H1 (cell line): Measurements from ENCODE around the gene SLC16A9. TPM values are rescaled to one million over a fixed set of nuclear protein-coding genes. Genes with fewer than 3 reads are reported as not detected.
"Not testable (repeated sequence)": the region's sequence is repeated elsewhere in the genome, so short reads cannot be mapped to it uniquely, and the experiment has no call there.

Experiments used
- CTCF ChIA-PET: fragments of 300-600 bp; sonication (Branson Sonifier 250); formaldehyde crosslinking; loops from one replicate; lab custom pipeline; 2021; ENCODE audit not compliant: partially characterized antibody; lab: Charles Lee
- POLR2A ChIA-PET: fragments of 300-600 bp; sonication (Branson Sonifier 250); formaldehyde crosslinking; loops from one replicate; lab custom pipeline; 2021; ENCODE audit warnings: inconsistent platforms; ENCODE audit not compliant: partially characterized antibody; lab: Charles Lee
- DNase-seq, 2 experiments: peaks; one replicate each; pipeline versions ENCODE4 v3.0.0 to v3.0.0-alpha.2; 2010 to 2022; ENCODE audit warnings: low spot score in 2 of 2, low read depth in 1 of 2, mixed read lengths in 1 of 2
- FAIRE-seq: peaks from 2 replicates; lab custom pipeline; 2011; peaks lifted over from hg19 to GRCh38; lab: Jason Lieb, UNC
- H2AFZ ChIP-seq: 2 replicates; pipeline ENCODE4 v1.8.1; 2012; ENCODE audit warnings: low read length, inconsistent platforms
- H2AK5ac ChIP-seq: 2 replicates; pipeline ENCODE4 v1.6.1; 2013; ENCODE audit warnings: low read depth, low read length
- H2BK120ac ChIP-seq: replicated peaks from 2 replicates; pipeline ENCODE3; 2013; ENCODE audit warnings: low read depth, low read length, inconsistent platforms
- H2BK12ac ChIP-seq: 2 replicates; pipeline ENCODE4 v1.6.1; 2013; ENCODE audit warnings: low read depth, low read length
- H2BK15ac ChIP-seq: 2 replicates; pipeline ENCODE4 v1.6.1; 2013; ENCODE audit warnings: low read length
- H2BK20ac ChIP-seq: 2 replicates; pipeline ENCODE4 v1.6.1; 2013; ENCODE audit warnings: low read length
- H2BK5ac ChIP-seq: 2 replicates; pipeline ENCODE4 v1.6.1; 2013; ENCODE audit warnings: low read depth, low read length
- H3K14ac ChIP-seq: 2 replicates; pipeline ENCODE4 v1.6.1; 2013; ENCODE audit warnings: inconsistent platforms; ENCODE audit not compliant: insufficient read length
- H3K18ac ChIP-seq: 2 replicates; pipeline ENCODE4 v1.6.1; 2013; ENCODE audit warnings: low read length; ENCODE audit errors: extremely low read depth
- H3K23ac ChIP-seq: 2 replicates; pipeline ENCODE4 v1.6.1; 2013; ENCODE audit warnings: inconsistent platforms; ENCODE audit not compliant: insufficient read length
- H3K23me2 ChIP-seq: 2 replicates; pipeline ENCODE4 v1.6.1; 2013; ENCODE audit warnings: low read depth, low read length
- H3K27ac ChIP-seq: 2 replicates; pipeline ENCODE4 v1.6.1; 2011; ENCODE audit warnings: low read depth, low read length, inconsistent platforms
- H3K27me3 ChIP-seq, 4 experiments: replicated peaks in 1 of 4; 1 replicate in 1 of 4; 2 replicates in 3 of 4; pipeline versions ENCODE4 v1.6.1 to v1.8.1; 2011 to 2013; ENCODE audit warnings: low read length in 3 of 4, mild to moderate bottlenecking in 3 of 4, inconsistent platforms in 2 of 4, mixed read lengths in 2 of 4, moderate library complexity in 1 of 4; ENCODE audit not compliant: control insufficient read depth in 3 of 4, insufficient read depth in 3 of 4; ENCODE audit errors: extremely low read depth in 1 of 4
- H3K36me3 ChIP-seq, 4 experiments: 2 replicates each; pipeline versions ENCODE4 v1.6.1 to v1.8.1; 2011 to 2013; ENCODE audit warnings: mild to moderate bottlenecking in 4 of 4, low read length in 3 of 4, moderate library complexity in 2 of 4, control low read depth in 1 of 4, inconsistent platforms in 1 of 4; ENCODE audit not compliant: insufficient read depth in 4 of 4, control insufficient read depth in 2 of 4
- H3K4ac ChIP-seq: replicated peaks from 2 replicates; pipeline ENCODE3; 2013; ENCODE audit warnings: low read length, low read depth, mixed read lengths, inconsistent platforms; ENCODE audit not compliant: insufficient read length
- H3K4me1 ChIP-seq, 4 experiments: replicated peaks in 1 of 4; 1 replicate in 1 of 4; 2 replicates in 3 of 4; pipeline versions ENCODE4 v1.6.1 to v1.8.1; 2011 to 2013; ENCODE audit warnings: low read length in 3 of 4, inconsistent platforms in 2 of 4, mixed read lengths in 1 of 4; ENCODE audit not compliant: insufficient read depth in 4 of 4, control insufficient read depth in 3 of 4
- H3K4me2 ChIP-seq, 2 experiments: 2 replicates each; pipeline versions ENCODE4 v1.6.1 to v1.8.1; 2011 to 2013; ENCODE audit warnings: low read depth in 2 of 2, low read length in 2 of 2, control low read depth in 1 of 2, inconsistent platforms in 1 of 2, mild to moderate bottlenecking in 1 of 2; ENCODE audit not compliant: insufficient read depth in 1 of 2
- H3K4me3 ChIP-seq, 4 experiments: fragments of 200-600, 300-600 bp in 1 of 4; sonication (generic), shearing (Covaris generic), sonication (Bioruptor Twin) in 1 of 4; 2 replicates each; pipeline versions ENCODE4 v1.5.1 to v1.8.1; 2011 to 2016; ENCODE audit warnings: low read length in 4 of 4, low read depth in 3 of 4, control low read depth in 2 of 4, inconsistent platforms in 2 of 4, mild to moderate bottlenecking in 2 of 4, mixed read lengths in 1 of 4, moderate library complexity in 1 of 4; ENCODE audit not compliant: insufficient read depth in 2 of 4; ENCODE audit errors: extremely low read depth in 1 of 4
- H3K56ac ChIP-seq: replicated peaks from 2 replicates; pipeline ENCODE3; 2013; ENCODE audit warnings: low read depth, mild to moderate bottlenecking, mixed read lengths, low read length, inconsistent platforms; ENCODE audit not compliant: insufficient read length
- H3K79me1 ChIP-seq: 2 replicates; pipeline ENCODE4 v1.6.1; 2013; ENCODE audit warnings: low read depth, low read length, control low read depth
- H3K79me2 ChIP-seq, 2 experiments: 2 replicates each; pipeline versions ENCODE4 v1.6.1 to v1.8.1; 2012 to 2013; ENCODE audit warnings: low read length in 2 of 2, mild to moderate bottlenecking in 2 of 2, inconsistent platforms in 1 of 2; ENCODE audit not compliant: insufficient read depth in 2 of 2, control insufficient read depth in 1 of 2
- H3K9ac ChIP-seq, 4 experiments: replicated peaks in 1 of 4; 1 replicate in 1 of 4; 2 replicates in 3 of 4; pipeline versions ENCODE4 v1.6.1 to v1.8.1; 2011 to 2013; ENCODE audit warnings: low read depth in 3 of 4, low read length in 3 of 4, control low read depth in 2 of 4, mild to moderate bottlenecking in 2 of 4, moderate library complexity in 2 of 4, inconsistent platforms in 1 of 4; ENCODE audit errors: extremely low read depth in 1 of 4
- H3K9me3 ChIP-seq, 2 experiments: 2 replicates each; pipeline versions ENCODE4 v1.6.1 to v1.8.1; 2012 to 2013; ENCODE audit warnings: mild to moderate bottlenecking in 2 of 2, moderate library complexity in 2 of 2, control low read depth in 1 of 2, inconsistent platforms in 1 of 2, low read depth in 1 of 2, low read length in 1 of 2, mixed read lengths in 1 of 2; ENCODE audit not compliant: insufficient read depth in 2 of 2
- H4K20me1 ChIP-seq, 2 experiments: replicated peaks in 1 of 2; 2 replicates each; pipeline versions ENCODE3 to v1.8.1; 2011 to 2013; ENCODE audit warnings: inconsistent platforms in 2 of 2, low read length in 2 of 2, mild to moderate bottlenecking in 1 of 2; ENCODE audit not compliant: insufficient read depth in 2 of 2, control insufficient read depth in 1 of 2
- H4K5ac ChIP-seq: 2 replicates; pipeline ENCODE4 v1.6.1; 2013; ENCODE audit warnings: low read length, low read depth, mixed read lengths, inconsistent platforms; ENCODE audit not compliant: insufficient read length
- H4K8ac ChIP-seq: 2 replicates; pipeline ENCODE4 v1.8.0; 2013; ENCODE audit warnings: mild to moderate bottlenecking, moderate library complexity, low read length, inconsistent platforms; ENCODE audit not compliant: insufficient read depth; ENCODE audit errors: extremely low read depth
- H4K91ac ChIP-seq: replicated peaks from 2 replicates; pipeline ENCODE3; 2013; ENCODE audit warnings: low read length, mixed read lengths, inconsistent platforms; ENCODE audit not compliant: insufficient read length
- WGBS, 2 experiments: shearing (Covaris generic) in 1 of 2; methylation state at CpG; one replicate each; pipeline versions ENCODE4 v1.1.6 to v1.1.7; 2013 to 2015; ENCODE audit warnings: low lambda C conversion rate in 2 of 2, mixed read lengths in 2 of 2, inconsistent platforms in 1 of 2, low coverage in 1 of 2, missing lambda C conversion rate in 1 of 2; ENCODE audit not compliant: insufficient replicate concordance in 2 of 2, insufficient coverage in 1 of 2, insufficient read length in 1 of 2; ENCODE audit errors: extremely low coverage in 1 of 2, missing lambda C conversion rate in 1 of 2; 5-methylcytosine and 5-hydroxymethylcytosine counted together
- polyA plus RNA-seq, 7 experiments: library from polyadenylated mRNA; depleted of rRNA in 3 of 7; stranded (reverse) in 5 of 7; unstranded in 2 of 7; fragments of >200 nt in 5 of 7; fragments of 200-250 nt in 2 of 7; gene quantifications; 1 replicate in 5 of 7; 2 replicates in 1 of 7; 4 replicates in 1 of 7; pipeline versions ENCODE4 v1.2.1 to v1.2.3, GENCODE V29; 2011 to 2013; ENCODE audit warnings: missing spikeins in 2 of 7, mixed read lengths in 2 of 7
- total RNA-seq: library from RNA; stranded (reverse); fragmentation: NEBNext Ultra II Directional; extraction: Animal tissue kit (Norgen Biotek cat#: 25700); gene quantifications from 2 replicates; pipeline ENCODE4 v1.2.1, GENCODE V29; 2021

The SLC16A9 gene
- total and polyA plus RNA-seq, 2 of the 8 experiments (the other 6 are each of a cell fraction or from before 2014, with no cell fraction given) = 11.2 to 20.5 TPM

DNA sequence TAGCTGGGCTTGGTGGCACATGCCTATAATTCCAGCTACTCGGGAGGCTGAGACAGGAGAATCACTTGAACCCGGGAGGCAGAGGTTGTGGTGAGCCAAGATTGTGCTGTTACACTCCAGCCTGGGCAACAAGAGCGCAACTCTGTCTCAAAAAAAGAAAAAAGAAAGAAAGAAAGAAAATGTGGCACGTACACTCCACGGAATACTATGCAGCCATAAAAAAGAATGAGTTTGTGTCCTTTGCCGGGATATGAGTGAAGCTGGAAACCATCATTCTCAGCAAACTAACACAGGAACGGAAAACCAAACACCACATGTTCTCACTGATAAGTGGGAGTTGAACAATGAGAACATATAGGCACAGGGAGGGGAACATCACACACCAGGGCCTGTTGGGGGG is 46.4 kb downstream of the SLC16A9 start:
- H4K20me1 ChIP-seq, H3K4me1 ChIP-seq, H2BK120ac ChIP-seq, H2BK12ac ChIP-seq, H4K91ac ChIP-seq, H3K14ac ChIP-seq, H3K4me2 ChIP-seq, H2BK20ac ChIP-seq, H3K23ac ChIP-seq, H3K4ac ChIP-seq, H3K23me2 ChIP-seq, H3K79me1 ChIP-seq, CTCF ChIA-PET, H3K9me3 ChIP-seq, H3K36me3 ChIP-seq, H3K9ac ChIP-seq, H3K27ac ChIP-seq, H2AK5ac ChIP-seq, H2AFZ ChIP-seq, H2BK15ac ChIP-seq, H3K18ac ChIP-seq, H3K27me3 ChIP-seq, H4K5ac ChIP-seq, H2BK5ac ChIP-seq, POLR2A ChIA-PET, H3K4me3 ChIP-seq, H4K8ac ChIP-seq, H3K79me2 ChIP-seq, DNase-seq, FAIRE-seq, H3K56ac ChIP-seq: not testable (repeated sequence)
- 90% methylated on average over 7 of the region's 7 CpGs; no CpG with 5 or more reads in 1 of the 2 experiments for WGBS, 2 experiments
